Lower leg skin (tissue), 4 donors: ENCODE data around the gene TIPARP. TPM values are rescaled to one million over a fixed set of nuclear protein-coding genes. Genes with fewer than 3 reads are reported as not detected.

ENCODE experiments used
- DNase-seq, 2 donors: peaks; one replicate each; pipeline ENCODE4 v3.0.0-alpha.2; 2019; ENCODE audit warnings: low spot score in 2 of 2
- H3K4me3 ChIP-seq: fragments of 200-600 bp; sonication (generic); 2 replicates; pipeline ENCODE4 v1.5.1; 2017; ENCODE audit warnings: mild to moderate bottlenecking, low read depth; ENCODE audit not compliant: poor library complexity, severe bottlenecking
- CTCF ChIP-seq, 3 donors: fragments of 450-650 bp; IDR thresholded peaks; one replicate each; pipeline ENCODE4 v1.5.1; 2016; ENCODE audit warnings: antibody characterized with exemption in 3 of 3, mild to moderate bottlenecking in 3 of 3, moderate library complexity in 2 of 3
- POLR2A ChIP-seq, 2 donors: fragments of 450-650 bp; IDR thresholded peaks; one replicate each; pipeline ENCODE4 v1.6.1; 2016 to 2017; ENCODE audit warnings: antibody characterized with exemption in 2 of 2, mild to moderate bottlenecking in 1 of 2, moderate library complexity in 1 of 2
- WGBS, 2 donors: methylation state at CpG; one replicate each; pipeline ENCODE4 v1.1.5; 2018; 5-methylcytosine and 5-hydroxymethylcytosine counted together
- intact Hi-C: fragments of 100-400 bp; cut with DNase I; formaldehyde crosslinking; loops from one replicate; pipeline ENCODE4 v1.15.0; 2023; ENCODE audit warnings: low total_unique reads
- total RNA-seq, 4 donors: library from RNA; depleted of rRNA; stranded (reverse); fragments of >200 nt; gene quantifications; one replicate each; pipeline ENCODE4 v1.1.0, GENCODE V29; 2016

TIPARP gene
- total RNA-seq, 4 donors from 2014 or later: 59.1 to 70.3 (median 68.5) TPM

- DNase-seq: no peak
- intact Hi-C loops: no loop called here
- 66 to 70% methylated on average over 8 of the region's 8 CpGs for WGBS, 2 donors
- H3K4me3 ChIP-seq: no peak overlapping the region
- TF ChIP-seq CTCF (IDR thresholded peaks at IDR 0.05) (no peak), POLR2A (IDR thresholded peaks at IDR 0.05) (no peak)
Observed at GRCh38 chr3:156642750-156643728, 31.4 kb upstream of the TIPARP start.

- H3K4me3 ChIP-seq: no peak overlapping the region
- 30 to 32% methylated on average over 6 of the region's 6 CpGs for WGBS, 2 donors
- intact Hi-C loops: no loop called here
- TF ChIP-seq CTCF (IDR thresholded peaks at IDR 0.05): no peak
- no peak for TF ChIP-seq POLR2A (IDR thresholded peaks at IDR 0.05)
- DNase-seq: no peak
Observed at GRCh38 chr3:156643729-156644389, 30.5 kb upstream of the TIPARP start.

GRCh38 chr3:156644958-156645357 is 29.4 kb upstream of the TIPARP start:
- no peak overlapping the region for H3K4me3 ChIP-seq
- TF ChIP-seq POLR2A (IDR thresholded peaks at IDR 0.05): no peak
- no peak for TF ChIP-seq CTCF (IDR thresholded peaks at IDR 0.05)
- intact Hi-C loops: no loop called here
- DNase-seq: no peak

- no peak for TF ChIP-seq CTCF (IDR thresholded peaks at IDR 0.05)
- TF ChIP-seq POLR2A (IDR thresholded peaks at IDR 0.05): no peak
Observed at GRCh38 chr3:156646958-156647357, 27.4 kb upstream of the TIPARP start.

GRCh38 chr3:156648086-156648485 is 26.3 kb upstream of the TIPARP start:
- no peak for DNase-seq
- TF ChIP-seq CTCF (IDR thresholded peaks at IDR 0.05) (no peak), POLR2A (IDR thresholded peaks at IDR 0.05) (no peak)
- H3K4me3 ChIP-seq: no peak overlapping the region
- 59 to 61% methylated on average over 3 of the region's 3 CpGs for WGBS, 2 donors
- intact Hi-C loops: no loop called here

More at GRCh38 chr3:156646958-156647357, 27.4 kb upstream of the TIPARP start:
- no peak overlapping the region for H3K4me3 ChIP-seq
- intact Hi-C loops: no loop called here
- no peak for DNase-seq
